Measurements from ENCODE around the gene WWOX.

WWOX gene

DNA sequence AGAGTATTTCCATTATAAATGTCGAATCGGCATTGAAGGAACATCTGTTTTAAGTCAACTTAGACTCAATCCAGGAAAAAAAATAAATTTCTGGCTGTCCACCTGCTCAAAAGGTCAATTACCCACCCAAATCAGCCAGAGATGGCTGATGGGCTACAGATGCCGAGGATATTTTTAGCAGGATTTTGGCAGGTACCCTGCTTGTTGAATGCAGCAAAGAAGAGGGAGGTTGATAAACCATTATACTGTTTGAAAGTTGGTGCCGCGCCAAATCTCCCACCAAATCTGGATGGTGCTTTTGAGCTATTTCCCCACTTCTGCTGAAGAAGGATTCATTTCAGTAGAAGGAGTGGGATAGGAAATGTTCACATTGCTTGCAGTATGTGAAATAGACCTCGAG, 963.4 kb downstream of the WWOX start:
- no peak for DNase-seq (ENCODE audit: low read depth in 3 of 3)

GRCh38 chr16:79064256-79064972, 965.0 kb downstream of the WWOX start:
- DNase-seq (ENCODE audit: low read depth in 3 of 3), result no peak

GRCh38 chr16:79066561-79066960, 967.1 kb downstream of the WWOX start:
- no peak for DNase-seq (ENCODE audit: low read depth in 3 of 3)

GRCh38 chr16:79067600-79067999, 968.1 kb downstream of the WWOX start:
- no peak for DNase-seq (ENCODE audit: low read depth in 3 of 3)

DNA sequence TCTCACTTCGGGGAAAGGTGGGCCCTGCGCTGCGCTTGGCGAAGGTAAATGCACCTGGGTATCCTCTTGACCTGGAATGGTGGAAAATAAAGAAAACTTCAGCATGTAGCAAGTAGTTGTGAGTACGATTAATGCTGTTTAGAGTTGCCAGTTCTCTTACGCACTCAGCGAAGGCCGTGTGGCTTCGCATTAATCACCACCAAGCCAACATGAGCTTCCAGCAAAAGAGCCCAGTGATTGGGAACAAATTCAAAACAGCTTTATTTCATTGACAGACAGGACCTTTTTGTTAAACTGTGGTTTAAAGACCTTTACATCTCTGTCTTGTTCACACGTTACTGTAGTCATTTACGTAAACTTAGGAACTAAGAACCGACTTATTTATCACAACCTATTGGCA, 969.7 kb downstream of the WWOX start:
- DNase-seq (ENCODE audit: low read depth in 3 of 3), result no peak

GRCh38 chr16:79069633-79070032, 970.2 kb downstream of the WWOX start:
- no peak for DNase-seq (ENCODE audit: low read depth in 3 of 3)

DNA sequence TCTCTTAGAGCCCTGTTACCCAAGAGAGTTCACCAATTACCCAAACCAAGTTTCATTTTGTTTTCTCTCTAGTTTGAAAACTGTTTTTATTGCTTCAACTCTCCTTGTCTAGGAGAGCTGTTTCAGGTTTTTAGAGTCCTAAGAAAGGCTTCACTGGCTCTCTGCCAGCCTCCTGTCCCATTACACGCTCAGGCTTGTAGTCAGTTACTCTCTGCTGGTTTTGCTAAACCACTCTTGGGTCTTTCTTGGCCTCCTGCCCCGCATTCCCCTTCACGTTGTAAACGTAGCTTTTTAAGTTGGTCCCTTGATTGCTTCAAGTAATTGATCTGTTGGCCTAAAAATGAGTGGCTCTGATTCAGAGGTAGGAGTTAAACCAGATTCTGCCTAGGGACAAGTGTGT, 972.0 kb downstream of the WWOX start:
- DNase-seq (ENCODE audit: low read depth in 3 of 3), result no peak

GRCh38 chr16:79072517-79072916, 973.1 kb downstream of the WWOX start:
- DNase-seq (ENCODE audit: low read depth in 3 of 3), result no peak

GRCh38 chr16:79073566-79073965, 974.1 kb downstream of the WWOX start:
- no peak for DNase-seq (ENCODE audit: low read depth in 3 of 3)

- no peak for DNase-seq (ENCODE audit: low read depth in 3 of 3)
These were observed 975.1 kb downstream of the WWOX start for GRCh38 chr16:79074541-79074940.

GRCh38 chr16:79074951-79075350, 975.5 kb downstream of the WWOX start:
- DNase-seq (ENCODE audit: low read depth in 3 of 3), result no peak

DNA sequence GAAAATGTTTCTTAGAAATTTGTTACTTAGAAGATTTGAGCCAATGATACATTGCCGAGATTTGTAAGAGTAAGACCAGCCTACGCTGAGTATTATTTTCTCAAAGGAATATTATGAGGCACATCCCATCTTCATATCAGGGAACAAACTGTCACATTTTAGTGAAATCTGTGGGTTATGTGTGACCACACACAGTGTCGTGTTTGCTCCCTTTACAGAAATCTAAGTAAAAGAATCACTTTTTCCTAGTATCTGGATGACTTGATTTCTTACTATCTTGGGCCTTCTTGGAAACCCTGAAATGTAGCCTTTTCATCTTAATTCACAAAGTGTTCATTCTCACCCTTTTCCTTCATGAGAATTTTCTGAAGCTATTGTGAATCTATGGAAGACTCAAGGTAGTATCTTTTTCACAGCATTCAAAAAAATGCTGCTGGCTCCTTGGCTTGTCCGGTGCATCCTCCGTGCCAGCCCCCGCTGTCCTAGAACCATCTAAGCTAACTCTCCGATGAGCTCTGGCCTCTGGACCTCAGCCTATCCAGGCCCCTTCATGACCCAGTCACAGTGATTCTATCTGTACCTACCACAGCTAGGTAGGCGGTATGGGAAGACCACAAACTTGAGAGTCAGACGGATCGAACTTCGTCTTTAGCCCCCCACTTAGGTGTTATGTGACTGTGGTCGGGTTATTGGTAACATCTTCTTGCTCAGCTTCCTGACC, 976.8 kb downstream of the WWOX start:
- peak in 1 of 3 experiments; percentile 40 for DNase-seq (ENCODE audit: low read depth in 3 of 3)

DNA sequence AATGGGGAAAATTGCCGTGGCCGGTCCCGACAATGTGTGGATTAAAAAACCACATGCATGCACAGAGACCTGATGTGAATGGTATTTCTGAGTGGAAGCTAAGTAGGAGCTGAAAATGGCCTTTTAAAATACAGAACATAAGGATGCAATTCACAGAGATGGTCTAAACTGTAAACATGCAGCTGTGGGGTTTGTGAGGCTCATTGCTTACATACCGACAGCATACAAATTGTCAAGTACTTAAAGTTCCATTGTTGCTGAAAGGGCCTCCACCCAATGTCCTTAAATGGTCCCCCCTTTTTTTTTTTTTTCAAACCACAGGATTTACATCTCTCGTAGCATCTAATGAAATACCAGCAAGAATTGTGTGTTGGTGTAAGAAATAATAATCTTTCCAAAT, 977.9 kb downstream of the WWOX start:
- no peak for DNase-seq (ENCODE audit: low read depth in 3 of 3)

- DNase-seq (ENCODE audit: low read depth in 3 of 3), result no peak
These were observed 980.4 kb downstream of the WWOX start for GRCh38 chr16:79079656-79080420.

- DNase-seq (ENCODE audit: low read depth in 3 of 3), result no peak
These were observed 982.0 kb downstream of the WWOX start for GRCh38 chr16:79081297-79082066.

DNA sequence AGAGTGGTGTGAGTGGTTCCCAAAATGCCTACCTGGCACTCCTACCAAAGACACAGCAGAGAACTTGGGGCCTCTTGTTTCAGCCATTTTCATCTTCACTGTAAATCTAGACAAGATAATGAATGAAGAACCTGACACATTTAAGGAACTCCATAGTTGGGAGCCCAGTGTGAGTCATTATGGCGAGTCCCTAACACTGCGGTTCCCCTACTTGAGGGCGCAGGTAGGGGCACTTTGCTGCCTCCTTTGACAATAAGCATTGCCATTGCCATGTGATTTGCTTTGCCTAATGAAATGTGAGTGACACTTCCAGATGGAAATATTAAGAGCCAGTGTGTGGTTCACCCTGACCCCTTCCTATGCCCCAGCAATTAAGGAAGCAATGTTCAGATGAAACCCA, 983.5 kb downstream of the WWOX start:
- no peak for DNase-seq (ENCODE audit: low read depth in 3 of 3)

DNA sequence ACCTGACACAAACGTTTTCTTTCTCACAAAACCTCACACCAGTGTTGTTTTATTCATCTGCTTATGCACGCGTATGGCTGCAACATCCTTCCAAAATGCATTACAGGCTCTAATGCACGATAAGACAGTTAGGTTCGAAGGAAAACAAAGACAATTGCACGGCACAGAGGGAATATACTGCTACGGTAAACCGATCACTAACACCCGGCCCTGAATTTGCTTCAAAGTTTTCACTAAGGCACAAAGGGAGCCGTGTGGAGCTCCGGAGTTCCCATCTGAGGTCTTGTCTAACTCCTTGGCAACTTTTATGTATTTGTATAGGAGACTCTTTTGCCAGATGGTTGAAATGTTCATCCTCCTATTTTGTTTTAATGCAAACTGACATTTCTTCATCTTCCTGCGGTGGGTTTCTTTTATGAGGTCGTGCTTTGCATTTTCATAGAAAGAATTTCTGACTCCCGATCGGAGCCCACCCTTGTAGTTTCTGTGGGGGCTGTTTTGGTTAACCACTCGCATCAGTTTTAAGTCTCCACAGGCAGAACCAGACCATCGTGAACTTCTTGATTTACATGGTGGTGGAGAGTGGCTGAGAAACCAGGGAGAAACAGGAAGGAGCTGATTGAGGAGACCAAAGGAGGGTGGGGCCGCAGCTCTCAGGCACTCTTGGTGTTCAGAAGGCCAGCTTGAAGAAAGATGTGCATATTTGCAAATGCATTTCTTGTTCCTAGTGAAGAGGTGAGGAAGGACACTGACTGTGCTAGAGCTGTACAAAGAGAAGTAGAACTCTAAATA, 984.2 kb downstream of the WWOX start:
- no peak for DNase-seq (ENCODE audit: low read depth in 3 of 3)

DNA sequence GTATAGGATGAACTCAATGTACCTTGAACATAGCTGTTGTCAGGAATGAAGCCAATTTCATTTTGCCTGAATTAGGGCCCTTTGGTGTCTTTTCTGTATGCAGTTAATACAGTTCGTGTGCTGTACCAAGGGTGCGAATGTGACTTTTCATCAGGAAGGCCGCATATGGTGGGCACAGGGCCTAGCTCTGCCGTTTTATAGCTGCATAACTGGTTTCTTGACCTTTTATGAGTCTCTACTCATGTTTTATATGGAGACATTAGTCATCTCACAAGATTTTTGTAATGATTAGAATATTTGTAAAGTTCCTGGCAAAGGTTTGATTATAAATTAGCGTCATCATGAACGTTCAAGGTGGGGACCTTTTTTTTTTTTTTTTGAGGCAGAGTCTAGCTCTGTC, 989.5 kb downstream of the WWOX start:
- DNase-seq (ENCODE audit: low read depth in 3 of 3), result no peak

- DNase-seq (ENCODE audit: low read depth in 3 of 3), result peak in 2 of 3 experiments; percentile 40 to 68
These were observed 990.4 kb downstream of the WWOX start for GRCh38 chr16:79089735-79090284.

DNA sequence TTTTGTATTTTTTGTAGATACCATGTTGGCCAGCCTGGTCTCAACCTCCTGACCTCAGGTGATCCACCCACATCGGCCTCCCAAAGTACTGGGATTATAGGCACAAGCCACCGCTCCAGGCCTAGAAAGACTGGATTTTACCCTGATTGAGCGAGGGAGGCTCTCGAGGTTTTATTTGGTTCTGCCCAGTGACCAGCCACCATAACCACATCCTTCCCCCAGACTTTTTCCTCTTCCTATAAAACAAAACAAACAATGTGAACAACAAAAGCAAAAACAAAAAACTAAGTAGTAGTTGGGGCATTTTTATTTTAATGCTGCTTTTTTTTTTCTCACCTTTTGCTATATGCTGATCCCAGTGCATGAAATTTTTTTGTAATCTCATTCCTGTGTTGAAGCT, 991.5 kb downstream of the WWOX start:
- no peak for DNase-seq (ENCODE audit: low read depth in 3 of 3)

DNA sequence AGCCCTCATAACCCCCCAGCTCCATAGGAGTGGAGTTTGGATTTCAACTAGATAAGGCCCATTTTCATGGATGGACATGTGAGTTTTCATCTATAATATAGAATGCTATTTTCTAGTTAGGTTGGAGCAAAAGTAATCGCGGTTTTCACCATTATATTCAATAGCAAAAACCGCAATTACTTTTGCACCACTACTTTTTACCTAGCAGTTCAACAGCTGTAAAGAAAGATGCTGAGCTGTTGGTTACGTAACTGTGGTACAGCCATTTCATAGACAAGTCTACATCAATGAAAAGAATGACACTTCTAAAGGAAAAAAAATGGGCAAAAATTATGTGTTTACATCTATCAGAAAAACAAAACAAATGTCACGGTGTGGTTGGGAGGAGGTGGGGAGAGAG, 993.4 kb downstream of the WWOX start:
- DNase-seq (ENCODE audit: low read depth in 3 of 3), result no peak
